Suppressor macrophage (primary cell): ENCODE results near the gene H6PD.
A peak's percentile ranks its signal among the peaks of the same experiment; 100 is the strongest.

Experiments
- DNase-seq, 4 experiments: peaks; one replicate each; pipeline ENCODE4 v3.0.0-alpha.2; 2020 to 2022

H6PD gene

DNA sequence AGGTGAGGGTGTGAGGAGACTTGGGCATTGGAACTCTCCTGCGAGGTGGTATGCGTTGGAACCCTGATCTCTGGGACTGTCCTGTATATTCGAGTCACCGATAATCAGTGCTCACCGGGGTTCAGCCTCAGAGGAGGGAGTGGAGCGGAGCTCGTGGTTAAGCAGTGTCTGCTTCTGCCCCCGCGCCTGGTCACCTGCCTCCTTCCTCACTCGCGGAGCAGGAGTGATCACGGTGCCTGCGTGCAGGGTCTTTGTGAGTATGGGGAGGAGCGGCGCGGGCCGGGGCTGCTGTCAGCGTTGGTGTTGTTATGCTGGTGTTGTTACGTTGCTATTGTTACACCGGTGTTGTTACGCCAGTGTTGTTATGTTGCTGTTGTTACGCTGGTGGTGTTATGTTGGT is 23.3 kb downstream of the H6PD start:
- no peak for DNase-seq

DNA sequence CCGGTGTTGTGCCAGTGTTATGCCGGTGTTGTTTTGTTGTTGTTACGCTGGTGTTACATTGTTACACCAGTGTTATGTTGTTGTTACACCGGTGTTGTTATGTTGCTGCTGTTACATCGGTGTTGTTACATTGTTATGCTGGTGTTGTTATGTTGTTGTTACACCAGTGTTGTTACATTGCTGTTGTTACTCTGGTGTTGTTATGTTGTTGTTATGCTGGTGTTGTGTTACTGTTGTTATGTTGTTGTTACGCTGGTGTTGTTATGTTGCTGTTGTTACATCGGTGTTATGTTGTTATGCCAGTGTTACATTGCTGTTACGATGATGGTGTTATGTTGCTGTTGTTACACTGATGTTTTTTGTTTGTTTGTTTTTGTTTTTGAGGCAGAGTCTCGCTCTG is 24.1 kb downstream of the H6PD start:
- no peak for DNase-seq

DNA sequence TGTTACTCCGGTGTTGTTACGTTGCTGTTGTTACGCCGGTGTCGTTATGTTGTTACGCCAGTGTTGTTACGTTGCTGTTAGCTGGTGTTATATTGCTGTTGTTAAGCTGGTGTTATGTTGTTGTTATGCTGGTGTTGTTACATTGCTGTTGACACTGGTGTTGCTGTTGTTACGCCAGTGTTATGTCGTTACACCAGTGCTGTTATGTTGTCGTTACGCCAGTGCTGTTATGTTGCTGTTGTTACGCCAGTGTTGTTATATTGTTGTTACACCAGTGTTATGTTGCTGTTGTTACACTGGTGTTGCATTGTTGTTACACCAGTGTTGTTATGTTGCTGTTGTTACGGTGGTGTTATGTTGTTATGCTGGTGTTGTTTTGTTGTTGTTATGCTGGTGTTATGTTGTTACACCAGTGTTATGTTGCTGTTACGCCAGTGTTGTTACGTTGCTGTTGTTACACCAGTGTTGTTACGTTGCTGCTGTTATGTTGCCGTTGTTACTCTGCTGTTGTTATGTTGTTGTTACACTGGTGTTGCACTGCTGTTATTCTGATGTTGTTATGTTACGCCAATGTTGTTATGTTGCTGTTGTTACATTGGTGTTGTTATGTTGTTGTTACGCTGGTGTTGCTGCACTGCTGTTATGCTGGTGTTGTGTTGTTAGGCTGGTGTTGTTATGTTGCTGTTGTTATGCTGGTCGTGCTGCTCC is 25.6 kb downstream of the H6PD start:
- no peak for DNase-seq

DNA sequence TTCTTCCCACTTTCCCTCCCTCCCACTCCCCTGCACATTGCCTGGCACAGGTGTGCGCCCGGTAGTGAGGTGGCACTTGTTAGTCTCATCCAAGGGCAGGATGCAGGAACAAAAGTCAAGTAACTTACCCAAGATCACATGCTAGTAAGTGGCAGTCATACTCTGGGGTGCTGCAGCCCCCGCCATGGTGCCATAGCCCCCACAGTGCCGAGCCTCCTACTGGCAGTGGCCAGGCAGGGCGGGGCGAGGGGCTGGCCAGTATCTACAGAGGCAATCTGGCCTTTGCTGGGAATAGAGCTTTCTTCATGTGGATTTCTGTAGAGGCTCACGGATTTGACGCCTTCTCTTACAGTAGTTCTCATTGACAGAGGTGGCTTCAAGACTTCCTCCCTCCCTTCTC is 26.9 kb downstream of the H6PD start:
- no peak for DNase-seq

DNA sequence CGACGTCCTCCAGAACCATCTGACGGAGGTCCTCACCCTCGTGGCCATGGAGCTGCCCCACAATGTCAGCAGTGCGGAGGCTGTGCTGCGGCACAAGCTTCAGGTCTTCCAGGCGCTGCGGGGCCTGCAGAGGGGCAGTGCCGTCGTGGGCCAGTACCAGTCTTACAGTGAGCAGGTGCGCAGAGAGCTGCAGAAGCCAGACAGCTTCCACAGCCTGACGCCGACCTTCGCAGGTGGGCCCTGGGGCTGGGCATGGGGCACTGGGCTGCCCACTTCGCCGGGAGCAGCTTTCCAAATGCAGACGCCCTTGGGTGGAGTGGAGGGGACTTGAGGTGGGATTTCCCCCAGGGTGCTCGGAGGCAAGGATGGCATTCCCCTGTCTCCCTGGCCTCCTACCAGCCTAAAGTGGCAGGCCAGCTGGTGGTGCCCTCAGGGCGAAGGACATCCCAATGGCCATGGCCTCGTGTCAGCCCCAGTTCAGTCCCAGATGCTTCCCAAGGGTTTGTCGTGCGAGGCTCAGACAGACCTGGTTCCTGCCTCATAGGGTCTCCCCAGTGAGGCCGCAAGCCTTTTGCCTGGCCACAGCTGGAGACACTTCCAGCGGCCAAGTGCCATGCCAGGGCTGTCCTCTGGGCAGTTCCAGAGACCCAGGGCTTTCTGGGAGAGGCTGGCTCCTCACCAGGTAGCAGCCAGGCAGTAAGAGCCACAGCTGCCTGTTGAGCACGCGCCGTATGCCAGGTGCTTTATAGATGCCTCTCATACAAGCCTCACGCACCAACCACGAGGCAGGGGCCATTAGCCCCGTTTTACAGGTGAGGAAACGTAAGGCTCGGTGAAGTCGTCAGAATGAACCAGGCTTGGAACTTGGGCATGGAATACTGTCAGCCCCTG is 27.8 kb downstream of the H6PD start:
- no peak for DNase-seq

DNA sequence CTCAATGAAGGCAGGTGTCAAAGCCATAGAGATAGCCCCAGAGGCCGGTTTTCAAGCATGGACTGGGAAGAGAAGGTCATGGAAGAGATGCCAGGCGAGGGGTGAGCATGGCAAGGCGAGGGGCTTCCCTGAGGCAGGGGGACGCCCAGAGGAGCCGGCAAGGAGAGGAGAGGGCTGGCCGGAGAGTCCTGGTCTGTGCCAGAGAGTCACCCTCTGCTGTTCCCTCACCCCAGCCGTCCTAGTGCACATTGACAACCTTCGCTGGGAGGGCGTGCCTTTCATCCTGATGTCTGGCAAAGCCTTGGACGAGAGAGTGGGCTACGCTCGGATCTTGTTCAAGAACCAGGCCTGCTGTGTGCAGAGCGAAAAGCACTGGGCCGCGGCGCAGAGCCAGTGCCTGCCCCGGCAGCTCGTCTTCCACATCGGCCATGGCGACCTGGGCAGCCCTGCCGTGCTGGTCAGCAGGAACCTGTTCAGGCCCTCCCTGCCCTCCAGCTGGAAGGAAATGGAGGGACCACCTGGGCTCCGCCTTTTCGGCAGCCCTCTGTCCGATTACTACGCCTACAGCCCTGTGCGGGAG is 28.8 kb downstream of the H6PD start:
- DNase-seq: no peak

DNA sequence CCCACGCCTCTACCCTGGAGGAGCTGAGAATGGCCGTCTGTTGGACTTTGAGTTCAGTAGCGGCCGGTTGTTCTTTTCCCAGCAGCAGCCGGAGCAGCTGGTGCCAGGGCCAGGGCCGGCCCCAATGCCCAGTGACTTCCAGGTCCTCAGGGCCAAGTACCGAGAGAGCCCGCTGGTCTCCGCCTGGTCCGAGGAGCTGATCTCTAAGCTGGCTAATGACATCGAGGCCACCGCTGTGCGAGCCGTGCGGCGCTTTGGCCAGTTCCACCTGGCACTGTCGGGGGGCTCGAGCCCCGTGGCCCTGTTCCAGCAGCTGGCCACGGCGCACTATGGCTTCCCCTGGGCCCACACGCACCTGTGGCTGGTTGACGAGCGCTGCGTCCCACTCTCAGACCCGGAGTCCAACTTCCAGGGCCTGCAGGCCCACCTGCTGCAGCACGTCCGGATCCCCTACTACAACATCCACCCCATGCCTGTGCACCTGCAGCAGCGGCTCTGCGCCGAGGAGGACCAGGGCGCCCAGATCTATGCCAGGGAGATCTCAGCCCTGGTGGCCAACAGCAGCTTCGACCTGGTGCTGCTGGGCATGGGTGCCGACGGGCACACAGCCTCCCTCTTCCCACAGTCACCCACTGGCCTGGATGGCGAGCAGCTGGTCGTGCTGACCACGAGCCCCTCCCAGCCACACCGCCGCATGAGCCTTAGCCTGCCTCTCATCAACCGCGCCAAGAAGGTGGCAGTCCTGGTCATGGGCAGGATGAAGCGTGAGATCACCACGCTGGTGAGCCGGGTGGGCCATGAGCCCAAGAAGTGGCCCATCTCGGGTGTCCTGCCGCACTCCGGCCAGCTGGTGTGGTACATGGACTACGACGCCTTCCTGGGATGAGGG is 29.7 kb downstream of the H6PD start:
- DNase-seq: no peak

DNA sequence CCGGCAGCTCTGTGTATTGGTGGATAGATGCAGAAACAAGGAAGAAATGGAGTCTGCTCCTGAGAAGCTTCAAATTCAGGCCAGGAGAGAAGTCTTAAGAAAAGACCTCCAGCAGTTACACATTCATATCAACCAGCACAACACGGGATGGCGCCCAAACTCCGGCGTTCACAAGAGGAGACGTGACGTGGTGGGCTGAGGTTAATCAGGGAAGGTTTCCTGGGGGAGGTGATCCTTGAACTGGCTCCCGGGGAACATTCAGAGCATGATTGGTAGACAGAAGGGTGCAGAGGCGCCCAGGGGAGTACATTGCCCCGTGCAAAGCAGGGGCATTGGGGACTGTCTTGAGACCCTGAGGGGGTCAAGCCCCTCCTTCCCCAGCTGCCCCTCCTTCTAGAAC is 30.5 kb downstream of the H6PD start:
- no peak for DNase-seq

DNA sequence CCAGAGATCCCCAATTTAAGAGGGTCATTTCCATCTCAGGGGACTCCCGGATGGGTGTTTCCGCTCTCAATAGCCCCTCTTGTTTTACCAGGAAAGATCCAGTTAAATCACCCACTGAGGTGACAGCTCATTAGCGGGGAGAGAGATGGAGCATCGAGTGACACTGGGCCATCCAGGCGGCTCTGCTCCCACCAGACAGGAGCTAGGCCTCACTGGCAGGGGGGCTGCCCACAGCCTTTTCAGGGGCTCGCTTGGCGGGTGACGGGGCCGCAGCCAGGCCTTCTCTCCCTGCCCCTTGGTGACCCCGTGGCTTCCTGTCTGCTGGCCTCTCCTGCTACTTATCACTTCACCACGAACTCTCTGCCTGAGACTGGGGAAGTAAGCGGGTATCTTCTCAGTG is 31.4 kb downstream of the H6PD start:
- no peak for DNase-seq

DNA sequence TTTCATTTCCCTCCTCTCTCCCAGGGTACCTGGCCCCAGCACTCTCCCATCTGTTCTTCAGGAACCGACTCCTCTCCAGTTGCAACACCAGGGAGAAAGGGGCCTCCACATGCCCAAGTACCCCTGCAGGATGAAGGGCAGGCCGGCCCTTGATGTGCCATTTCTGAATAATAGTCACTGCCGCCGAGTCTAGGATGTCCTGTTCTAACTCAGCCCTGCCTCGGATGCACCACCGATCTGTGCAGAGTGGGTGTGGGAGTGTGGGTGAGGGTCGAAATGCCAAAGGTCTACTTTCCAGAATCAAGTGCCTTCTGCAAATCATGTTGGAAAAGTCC is 32.7 kb downstream of the H6PD start:
- no peak for DNase-seq

DNA sequence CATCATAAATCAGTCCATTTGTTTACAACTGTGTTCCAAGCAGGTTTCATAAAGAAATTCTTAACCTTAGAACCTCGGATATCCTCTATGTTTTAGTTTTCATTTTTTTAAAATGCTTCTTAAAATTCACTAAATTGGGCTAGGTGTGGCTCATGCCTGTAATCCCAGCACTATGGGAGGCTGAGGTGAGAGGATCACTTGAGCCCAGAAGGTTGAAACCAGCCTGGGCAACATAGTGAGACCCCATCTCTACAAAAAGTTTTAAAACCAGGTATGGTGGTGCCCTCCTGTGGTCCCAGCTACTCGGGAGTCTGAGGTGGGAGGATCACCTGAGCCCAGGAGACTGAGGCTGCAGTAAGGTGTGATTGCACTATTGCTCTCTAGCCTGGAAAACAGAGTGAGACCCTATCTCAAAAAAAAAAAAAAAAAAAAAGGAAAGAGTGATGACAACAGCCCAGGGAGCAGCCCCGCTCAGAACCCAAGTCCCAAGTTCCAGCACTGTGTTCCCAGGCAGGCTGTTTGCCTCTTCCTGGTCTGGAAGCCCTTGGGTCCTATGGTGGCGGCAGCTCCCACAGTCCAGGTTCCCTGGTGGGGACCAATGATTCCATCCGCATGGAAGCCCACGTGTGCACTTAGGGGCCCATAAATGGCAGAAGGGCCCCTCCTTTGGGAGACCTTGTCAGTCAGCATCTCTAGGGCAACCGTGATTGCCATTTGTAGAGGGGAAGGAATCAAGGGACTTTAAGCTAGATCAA is 33.4 kb downstream of the H6PD start:
- DNase-seq: no peak

DNA sequence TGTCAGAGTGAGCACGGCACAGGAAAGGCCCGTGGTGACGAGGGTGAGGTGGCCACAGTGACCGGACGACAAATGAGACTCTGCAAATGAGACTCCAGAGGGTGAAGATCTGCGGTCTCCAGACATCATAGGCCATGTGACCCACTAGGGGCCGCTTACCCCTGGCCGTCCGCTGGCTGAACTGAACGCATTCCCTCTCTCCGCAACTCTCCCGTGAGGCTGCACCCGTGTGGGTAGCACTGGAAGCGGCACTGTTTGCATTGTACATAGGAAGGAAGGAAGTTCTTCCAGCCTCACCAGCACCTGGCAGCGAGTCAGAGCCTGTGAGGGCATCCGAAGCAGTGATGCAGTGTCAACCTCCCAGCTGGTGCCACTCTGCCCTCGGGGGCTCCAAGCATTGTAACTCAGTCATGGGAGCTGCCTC is 34.5 kb downstream of the H6PD start:
- peak in 3 of 4 experiments; percentile 18 to 32 (median 30) for DNase-seq

DNA sequence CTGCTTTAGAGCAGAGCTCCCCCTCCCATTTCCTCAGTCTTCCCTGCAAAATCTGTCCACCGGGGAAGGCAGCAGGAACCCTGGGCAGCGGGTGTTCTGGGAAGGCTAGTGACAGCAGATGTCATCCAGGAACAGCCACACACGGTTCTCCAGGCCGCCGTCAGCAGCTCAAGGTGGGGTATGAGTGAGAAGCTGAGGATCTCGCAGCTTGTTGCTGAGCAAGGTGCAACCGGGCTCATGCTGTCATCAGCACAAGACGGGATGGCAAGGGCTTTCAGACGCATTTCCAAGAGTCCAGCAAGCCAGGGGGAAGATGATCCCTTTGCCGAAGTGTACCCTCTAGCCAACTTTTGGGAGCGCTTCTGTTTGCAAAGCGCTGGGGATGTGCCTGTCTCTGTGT is 35.1 kb downstream of the H6PD start:
- no peak for DNase-seq

DNA sequence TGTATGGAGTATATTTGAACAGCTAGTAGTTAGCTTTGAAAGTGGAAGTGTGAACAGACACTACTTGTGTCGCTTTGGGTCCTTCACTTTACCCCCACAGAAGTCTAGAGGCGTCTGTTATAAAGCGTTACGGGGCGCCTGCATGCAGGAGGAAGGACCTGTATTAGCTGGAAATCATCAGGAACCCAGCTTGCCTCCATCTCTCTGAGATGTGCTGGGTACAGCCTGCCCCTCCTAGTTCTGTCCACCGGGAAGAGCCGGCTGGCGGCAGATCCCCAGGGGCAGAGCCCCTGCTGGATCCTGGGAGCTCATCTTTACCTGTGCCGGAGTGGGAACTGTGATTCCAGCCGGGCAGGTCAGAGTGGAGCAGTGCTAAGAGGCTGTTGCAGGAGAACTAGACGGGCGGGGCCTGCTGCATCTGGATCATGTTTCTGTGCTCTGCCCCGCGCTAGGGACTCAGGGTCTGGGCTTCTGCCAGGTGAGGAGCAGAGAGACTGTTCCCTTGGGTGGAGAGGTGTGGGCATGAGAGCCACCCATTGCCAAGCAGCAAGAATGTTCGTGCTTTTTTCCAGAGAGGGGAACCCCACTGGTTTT is 35.8 kb downstream of the H6PD start:
- no peak for DNase-seq

DNA sequence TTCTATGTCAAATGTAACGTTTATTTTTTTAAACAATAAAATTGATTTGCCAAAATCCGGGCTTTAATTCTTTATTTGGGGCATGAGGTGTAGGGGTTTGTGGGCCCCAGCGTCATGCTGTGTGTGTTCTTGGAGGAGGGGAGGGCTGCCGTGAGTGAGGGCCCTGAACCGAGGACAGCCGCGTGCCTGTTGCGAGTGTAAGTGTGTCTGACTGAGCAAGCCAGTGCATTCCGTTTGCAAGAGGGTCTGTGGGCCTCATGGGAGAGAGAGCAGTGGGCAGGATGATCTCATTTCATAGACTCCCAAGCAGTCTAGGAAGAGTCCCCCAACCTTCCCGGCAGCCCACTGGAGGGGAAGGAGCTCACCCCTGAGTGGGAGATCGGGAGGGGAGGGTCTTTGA is 36.7 kb downstream of the H6PD start:
- no peak for DNase-seq

DNA sequence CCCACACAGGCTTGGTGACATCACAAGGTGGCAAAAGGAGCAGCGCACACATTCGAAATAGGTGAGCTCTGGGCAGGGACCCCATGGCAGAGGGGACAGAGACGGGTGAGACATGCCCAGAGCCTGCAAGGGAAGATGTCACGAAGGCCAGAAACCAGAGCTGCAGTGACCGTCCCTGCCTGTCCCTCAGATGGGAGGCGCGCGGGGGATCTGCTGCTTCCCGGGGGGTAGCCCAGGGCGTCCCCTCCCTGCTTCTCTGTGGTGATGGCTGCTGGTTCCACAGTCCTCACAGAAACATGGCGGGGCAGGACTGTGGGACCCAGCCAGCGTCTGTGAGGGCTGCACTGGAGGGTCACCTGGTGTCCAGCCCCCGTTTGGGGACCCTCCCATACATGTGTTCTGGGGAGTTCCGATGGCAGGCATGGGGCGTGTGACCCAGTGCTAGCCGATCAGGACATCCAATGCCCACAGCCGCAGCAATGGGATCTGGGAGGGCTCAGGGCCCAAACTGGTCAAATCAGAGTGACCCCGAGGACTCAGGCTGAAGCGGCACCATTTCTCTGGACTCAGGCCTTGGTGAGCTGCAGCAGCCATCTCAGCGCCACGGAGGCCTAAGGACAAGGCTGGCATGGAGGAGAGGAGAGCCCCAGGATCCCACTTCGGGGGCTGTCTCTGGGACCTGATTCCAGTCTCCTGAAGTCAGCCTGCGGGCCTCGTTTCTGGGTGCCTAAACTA is 37.5 kb downstream of the H6PD start:
- DNase-seq: no peak

DNA sequence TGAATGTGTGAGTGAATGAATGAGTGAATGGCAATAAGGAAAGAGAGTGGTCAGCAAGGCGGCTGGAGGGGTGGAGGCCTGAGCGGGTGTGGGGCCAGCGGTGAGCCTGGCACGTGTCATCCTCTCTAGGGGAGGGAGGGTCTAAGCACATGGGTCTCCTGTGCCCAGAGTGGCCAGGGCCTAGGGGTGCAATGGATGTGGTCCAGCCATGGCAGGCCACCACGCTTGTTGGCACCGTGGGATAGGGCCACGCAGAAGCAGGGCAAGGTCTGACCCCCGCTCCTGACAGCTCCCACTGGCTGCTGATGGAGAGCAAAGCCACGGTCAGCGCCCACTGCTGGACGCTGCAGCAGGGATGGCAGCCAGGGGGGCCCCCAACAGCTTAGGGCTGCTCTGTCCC is 38.6 kb downstream of the H6PD start:
- DNase-seq: no peak

DNA sequence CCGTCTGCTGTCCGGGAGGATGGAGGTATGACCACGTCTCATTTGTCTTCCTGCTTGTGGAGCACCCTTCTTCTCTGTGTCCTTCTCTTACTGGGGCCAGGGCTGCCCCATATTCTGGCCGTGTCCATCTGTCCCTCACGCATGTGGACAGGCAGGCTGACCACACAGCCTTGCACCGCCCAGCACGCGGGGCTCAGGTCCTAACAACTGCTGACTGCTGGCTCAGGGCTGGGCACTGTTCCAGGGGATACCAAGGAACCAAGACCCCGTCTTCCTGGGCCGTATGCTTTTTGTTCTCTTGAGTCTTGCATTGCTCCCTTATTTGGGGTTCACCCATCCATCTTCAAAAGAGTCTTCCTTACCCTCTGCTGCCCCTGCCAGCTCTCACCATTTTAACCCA is 40.6 kb downstream of the H6PD start:
- peak in 3 of 4 experiments; percentile 52 to 55 (median 54) for DNase-seq

DNA sequence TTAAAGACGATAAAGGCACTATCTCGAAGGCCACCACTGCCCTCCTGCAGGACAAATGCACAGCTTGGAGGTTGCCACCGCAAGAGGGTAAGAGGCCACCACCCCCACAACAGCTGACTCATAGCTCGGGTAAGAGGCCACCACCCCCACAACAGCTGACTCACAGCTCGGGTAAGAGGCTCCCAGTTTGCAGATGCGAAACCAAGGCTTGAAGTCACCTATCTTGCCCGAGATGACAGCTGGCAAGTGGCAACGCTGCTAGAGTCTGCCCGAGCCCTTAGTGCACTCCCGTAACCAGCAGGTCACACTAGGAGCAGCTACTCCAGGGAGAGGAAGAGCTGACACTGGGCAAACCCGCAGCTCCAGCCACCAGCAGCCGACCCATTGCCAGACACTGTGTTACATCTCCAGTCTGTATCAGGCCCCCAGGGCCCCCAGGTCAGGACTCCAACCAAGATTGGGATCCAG is 41.0 kb downstream of the H6PD start:
- peak; percentile 92 to 97 (median 95) for DNase-seq

DNA sequence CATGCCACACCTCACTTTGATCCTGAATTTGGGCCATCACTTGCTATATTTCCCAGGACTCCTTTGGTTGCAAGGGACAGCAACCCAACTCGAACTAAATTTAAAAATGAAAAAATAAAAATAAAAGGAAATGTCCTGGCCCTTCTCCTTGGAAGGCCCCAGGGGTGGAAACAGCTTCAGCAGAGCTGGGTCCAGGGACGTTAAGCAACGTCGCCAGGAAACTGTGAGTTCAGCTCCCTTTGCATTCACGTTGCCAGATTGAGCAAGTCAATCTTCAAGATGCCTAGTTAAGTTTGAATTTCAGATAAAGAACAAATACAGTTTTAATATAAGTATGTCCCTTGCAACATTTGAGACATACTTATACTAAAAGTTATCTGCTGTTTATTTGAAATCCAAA is 43.5 kb downstream of the H6PD start:
- DNase-seq: peak in 3 of 4 experiments; percentile 47 to 60 (median 52)
